ENCODE measurements around the gene CSTB.

The CSTB gene

DNA sequence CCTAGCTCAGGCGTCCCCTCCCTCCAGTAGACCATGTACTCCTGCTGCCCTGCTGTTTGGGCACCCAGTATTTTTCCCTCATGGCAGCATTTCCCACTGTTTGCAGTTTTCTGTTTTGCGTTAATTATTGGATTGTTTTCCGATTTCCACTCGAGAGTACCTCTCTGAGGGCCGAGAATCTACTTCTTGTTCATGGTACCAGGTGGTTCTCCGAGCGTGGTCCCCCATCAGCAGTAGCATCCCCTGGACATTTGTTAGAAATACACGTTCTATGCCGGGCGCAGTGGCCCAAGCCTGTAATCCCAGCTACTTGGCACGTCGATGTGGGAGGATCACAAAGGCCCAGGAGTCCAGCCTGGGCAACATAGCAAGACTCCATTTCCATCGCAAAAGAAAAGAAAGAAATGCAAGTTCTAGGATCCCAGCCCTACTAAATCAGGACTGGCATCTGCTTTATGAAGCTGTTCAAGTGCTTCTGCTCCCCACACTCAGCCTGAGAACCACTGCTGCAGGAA lies 14.0 kb upstream of the CSTB start:
- DNase-seq (ENCODE audit: low read depth in 2 of 2), result no peak

- DNase-seq (ENCODE audit: low read depth in 2 of 2), result peak; percentile 88 to 95
Observed at GRCh38 chr21:43789276-43790009, 13.3 kb upstream of the CSTB start, which contains the start of gene RRP1. Gene RRP1 (plus strand): TSS chr21:43789577. CDS start chr21:43789630, 53 bp downstream.

GRCh38 chr21:43786807-43787440 lies 10.8 kb upstream of the CSTB start:
- no peak for DNase-seq (ENCODE audit: low read depth in 2 of 2)

- no peak for DNase-seq (ENCODE audit: low read depth in 2 of 2)
Observed at GRCh38 chr21:43786300-43786806, 10.2 kb upstream of the CSTB start.

- DNase-seq (ENCODE audit: low read depth in 2 of 2), result no peak
Observed at GRCh38 chr21:43785134-43785533, 9.0 kb upstream of the CSTB start.

- no peak for DNase-seq (ENCODE audit: low read depth in 2 of 2)
Observed at GRCh38 chr21:43783098-43783700, 7.1 kb upstream of the CSTB start.

DNA sequence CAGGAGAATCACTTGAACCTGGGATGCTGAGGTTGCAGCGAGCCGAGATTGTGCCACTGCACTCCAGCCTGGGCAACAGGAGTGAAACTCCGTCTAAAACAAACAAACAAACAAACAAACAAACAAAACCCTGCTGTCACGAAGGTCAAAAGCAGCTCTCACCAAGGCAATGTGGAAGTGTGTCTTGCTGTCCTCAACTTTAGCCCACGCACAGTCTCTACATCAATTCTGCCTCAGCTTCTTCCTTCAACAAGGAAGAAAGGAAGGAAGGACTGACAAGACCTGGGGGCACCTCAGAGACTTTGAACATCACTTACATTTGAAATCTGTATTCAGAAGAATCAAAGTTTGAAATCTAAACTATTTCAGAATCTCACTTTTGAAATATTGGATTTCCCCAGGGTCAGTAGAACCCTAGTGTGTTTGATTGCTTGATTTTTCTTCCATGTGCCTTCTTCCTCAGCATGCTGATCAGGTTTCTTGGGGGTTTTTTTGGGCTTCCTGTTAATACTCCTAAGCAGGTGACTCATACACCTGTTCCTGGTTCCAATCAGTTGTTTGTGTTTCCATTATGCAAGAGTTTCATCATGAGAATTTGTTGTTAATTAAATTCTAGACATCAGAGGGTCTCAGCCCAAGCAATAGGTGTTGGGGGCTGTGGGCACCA lies 6.5 kb upstream of the CSTB start:
- no peak for DNase-seq (ENCODE audit: low read depth in 2 of 2)

DNA sequence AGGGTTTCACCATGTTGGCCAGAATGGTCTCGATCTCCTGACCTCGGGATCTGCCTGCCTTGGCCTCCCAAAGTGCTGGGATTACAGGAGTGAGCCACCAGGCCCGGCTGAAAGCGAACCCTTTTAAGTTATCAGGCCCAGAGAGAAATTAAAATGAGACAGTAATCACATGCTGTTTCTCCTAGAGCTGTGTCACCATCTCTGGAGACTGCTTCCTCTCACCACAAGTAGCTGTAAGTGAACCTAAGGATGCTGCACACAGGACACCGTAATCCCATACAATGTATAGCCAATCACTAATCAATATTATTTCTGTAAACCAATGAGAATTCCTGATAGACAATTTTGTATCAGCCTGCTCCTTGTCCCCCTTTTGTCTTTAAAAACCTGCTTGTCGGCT lies 5.7 kb upstream of the CSTB start:
- no peak for DNase-seq (ENCODE audit: low read depth in 2 of 2)

DNA sequence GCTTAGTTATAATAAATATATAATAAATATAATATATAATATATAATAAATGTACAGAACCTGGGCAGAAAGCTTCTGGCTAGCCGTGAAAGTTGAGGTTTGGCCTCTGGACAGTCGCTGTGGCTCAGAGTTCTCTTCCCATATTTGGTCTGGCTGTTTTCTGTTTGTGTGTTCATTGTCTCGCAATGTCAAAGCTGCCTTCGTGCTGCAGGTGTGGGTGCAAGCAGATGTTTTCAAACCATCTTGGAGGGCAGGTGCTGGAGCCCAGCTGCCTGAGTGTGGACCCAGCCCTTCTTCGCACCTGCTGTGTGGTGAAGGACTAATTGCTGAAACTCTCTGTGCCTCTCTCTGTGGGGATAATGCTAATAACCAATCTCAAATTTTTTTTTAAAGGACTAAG lies 3.6 kb upstream of the CSTB start:
- DNase-seq (ENCODE audit: low read depth in 2 of 2), result no peak

- DNase-seq (ENCODE audit: low read depth in 2 of 2), result no peak
Observed at GRCh38 chr21:43778469-43779335, 2.6 kb upstream of the CSTB start.

- no peak for DNase-seq (ENCODE audit: low read depth in 2 of 2)
Observed at GRCh38 chr21:43777953-43778352, 1.8 kb upstream of the CSTB start.

GRCh38 chr21:43775190-43775589 lies 918 bp downstream of the CSTB start:
- DNase-seq (ENCODE audit: low read depth in 2 of 2), result no peak

DNA sequence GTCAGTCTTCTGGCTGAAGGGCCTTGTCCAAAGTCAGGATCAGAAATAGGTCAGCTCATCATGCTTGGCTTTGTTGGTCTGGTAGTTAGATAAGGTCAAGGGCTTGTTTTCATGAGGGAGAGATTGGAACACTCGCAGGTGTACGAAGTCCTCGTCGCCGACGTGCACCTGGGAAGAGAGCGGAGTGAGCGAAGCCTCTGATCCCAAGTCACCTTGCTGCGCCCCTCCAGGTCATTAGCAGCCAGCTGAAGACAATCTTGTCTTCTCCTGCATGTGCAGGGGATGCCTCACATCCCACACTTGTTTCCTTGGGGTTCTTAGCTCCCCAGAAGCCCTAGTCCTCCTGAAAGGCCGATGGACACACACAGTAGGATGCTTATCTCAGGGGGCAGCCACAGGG lies 1.9 kb downstream of the CSTB start:
- DNase-seq (ENCODE audit: low read depth in 2 of 2), result no peak

GRCh38 chr21:43772425-43772821 lies 3.7 kb downstream of the CSTB start:
- DNase-seq (ENCODE audit: low read depth in 2 of 2), result no peak

DNA sequence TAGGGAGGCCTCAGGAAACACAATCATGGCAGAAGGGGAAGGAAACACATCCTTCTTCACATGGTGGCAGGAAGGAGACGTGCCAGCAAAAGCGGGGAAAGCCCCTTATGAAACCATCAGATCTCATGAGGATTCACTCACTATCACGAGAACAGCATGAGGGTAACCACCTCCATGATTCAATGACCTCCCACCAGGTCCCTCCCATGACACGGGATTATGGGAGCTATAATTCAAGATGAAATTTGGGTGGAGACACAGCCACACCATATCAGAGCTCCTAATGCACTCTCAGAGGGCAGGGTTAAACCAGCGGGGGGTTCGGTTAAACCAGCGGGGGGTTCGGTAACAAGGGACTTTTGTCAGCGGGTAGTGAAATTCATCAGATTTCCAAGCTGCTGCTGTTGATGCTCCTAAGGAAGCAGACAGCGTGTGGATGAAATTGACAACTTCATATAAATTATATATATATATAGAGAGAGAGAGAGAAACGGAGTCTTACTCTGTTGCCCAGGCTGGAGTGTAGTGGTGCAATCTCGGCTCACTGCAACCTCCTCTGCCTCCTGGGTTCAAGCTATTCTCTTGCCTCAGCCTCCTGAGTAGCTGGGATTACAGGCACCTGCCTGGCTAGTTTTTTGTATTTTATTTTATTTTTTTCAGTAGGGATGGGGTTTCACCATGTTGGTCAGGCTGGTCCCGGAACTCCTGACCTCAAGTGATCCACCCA lies 4.2 kb downstream of the CSTB start:
- no peak for DNase-seq (ENCODE audit: low read depth in 2 of 2)

- DNase-seq (ENCODE audit: low read depth in 2 of 2), result no peak
Observed at GRCh38 chr21:43771199-43771675, 4.9 kb downstream of the CSTB start.

DNA sequence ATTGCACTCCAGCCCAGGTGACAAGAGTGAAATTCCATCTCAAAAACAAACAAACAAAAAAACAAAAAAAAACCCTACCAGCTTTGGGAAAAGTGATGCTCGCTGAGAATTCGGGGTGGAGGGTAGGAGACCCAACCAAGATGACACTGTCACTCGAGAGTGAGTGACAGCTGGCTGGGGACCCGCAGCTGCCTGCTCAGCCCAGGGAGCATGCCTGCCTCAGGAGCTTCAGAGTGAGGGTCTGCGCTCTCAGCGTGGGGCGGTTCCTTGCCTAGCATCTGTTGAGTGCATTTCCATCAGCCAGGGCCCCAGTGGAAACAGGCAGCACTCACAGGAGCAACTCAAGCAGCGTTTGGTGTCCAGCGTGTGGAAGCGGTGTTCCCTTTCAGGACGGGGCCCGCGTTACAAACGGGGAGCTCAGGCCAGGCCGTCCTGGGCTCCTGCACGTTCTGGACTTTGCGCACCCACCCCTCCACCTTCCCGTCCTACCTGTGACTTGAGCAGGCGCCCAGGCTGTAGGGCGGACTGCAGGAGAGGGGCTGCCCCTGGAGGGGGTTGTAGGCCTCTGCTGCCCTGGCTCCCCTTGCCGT lies 5.9 kb downstream of the CSTB start:
- no peak for DNase-seq (ENCODE audit: low read depth in 2 of 2)

- DNase-seq (ENCODE audit: low read depth in 2 of 2), result no peak
Observed at GRCh38 chr21:43769325-43769958, 6.7 kb downstream of the CSTB start.

DNA sequence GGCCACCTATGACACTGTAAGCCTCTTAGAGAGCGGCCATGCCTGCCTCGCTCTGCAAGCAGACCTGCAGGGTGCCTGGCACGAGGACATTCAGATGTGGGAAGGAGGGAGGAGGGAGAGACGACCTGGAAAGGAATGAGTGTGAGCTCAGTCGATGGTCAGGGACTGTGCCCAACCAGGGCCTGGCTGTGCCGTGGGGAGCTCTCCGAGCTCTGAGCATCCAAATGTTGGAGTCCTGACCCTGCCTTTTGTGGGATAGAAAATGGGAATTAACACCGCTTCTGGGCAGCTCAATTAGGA lies 7.3 kb downstream of the CSTB start:
- no peak for DNase-seq (ENCODE audit: low read depth in 2 of 2)
